Stomach (tissue), 19 donors: ENCODE data around the gene ARV1. TPM values are rescaled to one million over a fixed set of nuclear protein-coding genes. Genes with fewer than 3 reads are reported as not detected.
A peak's percentile ranks its signal among the peaks of the same experiment; 100 is the strongest.

Experiments
- DNase-seq, 2 donors: peaks; one replicate each; pipeline versions ENCODE4 v3.0.0 to v3.0.0-alpha.2; 2013 to 2019
- H3K27ac ChIP-seq, 5 donors: fragments of 200-600 bp in 4 of 5; sonication (generic) in 4 of 5; one replicate each; pipeline ENCODE4 v1.5.1; 2013 to 2019; ENCODE audit warnings: mild to moderate bottlenecking in 1 of 5, moderate library complexity in 1 of 5
- H3K27me3 ChIP-seq, 3 donors: fragments of 200-600 bp; sonication (generic); one replicate each; pipeline ENCODE4 v1.5.1; 2017 to 2019; ENCODE audit warnings: mixed run types in 1 of 3
- H3K36me3 ChIP-seq, 4 donors: fragments of 200-600 bp; sonication (generic); 1 replicate in 3 of 4; 2 replicates in 1 of 4; pipeline ENCODE4 v1.5.1; 2016 to 2019
- H3K4me1 ChIP-seq, 4 donors: fragments of 200-600 bp; sonication (generic); one replicate each; pipeline ENCODE4 v1.5.1; 2016 to 2019
- H3K4me3 ChIP-seq, 4 donors: fragments of 200-600 bp; sonication (generic) in 3 of 4; one replicate each; pipeline ENCODE4 v1.5.1; 2016 to 2019; ENCODE audit warnings: mild to moderate bottlenecking in 1 of 4
- H3K9me3 ChIP-seq, 4 donors: fragments of 200-600 bp; sonication (generic); one replicate each; pipeline ENCODE4 v1.5.1; 2016 to 2019
- EP300 ChIP-seq: sonication (generic); formaldehyde crosslinking; IDR thresholded peaks from one replicate; pipeline ENCODE4 v1.6.1; 2017; ENCODE audit warnings: antibody characterized with exemption
- POLR2A ChIP-seq, 4 donors: fragments of 450-650 bp; IDR thresholded peaks; one replicate each; pipeline ENCODE4 v1.6.1; 2016; ENCODE audit warnings: antibody characterized with exemption in 4 of 4, control low read depth in 2 of 4, mild to moderate bottlenecking in 1 of 4, moderate library complexity in 1 of 4
- POLR2AphosphoS5 ChIP-seq, 3 donors: sonication (generic); formaldehyde crosslinking; IDR thresholded peaks; one replicate each; pipeline ENCODE4 v1.6.1; 2016; ENCODE audit warnings: antibody characterized with exemption in 3 of 3
- WGBS, 5 donors: extraction: QIAGEN DNeasy Blood & Tissue Kit in 3 of 5; methylation state at CpG; one replicate each; pipeline versions ENCODE4 v1.1.5 to v1.1.7; 2013 to 2018; 5-methylcytosine and 5-hydroxymethylcytosine counted together
- intact Hi-C: fragments of 100-400 bp; cut with DNase I; formaldehyde crosslinking; loops from one replicate; pipeline ENCODE4 v1.15.1; 2023; ENCODE audit warnings: low total_unique reads
- long read RNA-seq, 10 donors: transcript quantifications; one replicate each; lab custom pipeline, GENCODE V29; 2026
- polyA plus RNA-seq, 3 donors: library from polyadenylated mRNA; stranded (reverse); fragments of 200-250 nt; gene quantifications; one replicate each; pipeline ENCODE4 v1.2.3, GENCODE V29; 2013
- total RNA-seq, 5 donors: library from RNA; depleted of rRNA; stranded (reverse); fragments of >200 nt; gene quantifications; one replicate each; pipeline versions ENCODE4 v1.1.0 to v1.2.3, GENCODE V29; 2014 to 2016
- TF ChIP-seq, protein P1 (sequence below), 7 experiments: fragments of 450-650 bp in 4 of 7; fragments of 200-600 bp in 3 of 7; sonication (generic) in 3 of 7; IDR thresholded peaks; one replicate each; pipeline ENCODE4 v1.5.1; 2016 to 2019; ENCODE audit warnings: antibody characterized with exemption in 7 of 7, control low read depth in 2 of 7, mild to moderate bottlenecking in 1 of 7
- donor health status: healthy with polysubstance abuse.
- donor health status: Bipolar disorder and iron deficiency.
- donor health status: healthy.

Gene ARV1
- total RNA-seq (10 to 100 TPM; 11.0 to 29.8 (median 13.9) TPM), polyA plus RNA-seq (10 to 100 TPM; 18.7 to 38.8 (median 18.9) TPM)
- long read RNA-seq, donor 1, partial matches to known transcripts: 0 of 3 reads
- long read RNA-seq, donor 1, other reads (novel, unspliced or antisense): 0 of 3 reads
- long read RNA-seq, donor 2, transcript ARV1-201 (6 exons, 1,335 nt): major isoform, 7 of 8 reads
- long read RNA-seq, donor 2, partial matches to known transcripts: 0 of 8 reads
- long read RNA-seq, donor 2, other reads (novel, unspliced or antisense): 0 of 8 reads
- long read RNA-seq, donor 3, transcript ARV1-201 (6 exons, 1,335 nt): major isoform, 6 of 6 reads
- long read RNA-seq, donor 3, partial matches to known transcripts: 0 of 6 reads
- long read RNA-seq, donor 3, other reads (novel, unspliced or antisense): 0 of 6 reads
- long read RNA-seq, donor 4: 0 reads
- long read RNA-seq, donor 5, partial matches to known transcripts: 0 of 4 reads
- long read RNA-seq, donor 5, other reads (novel, unspliced or antisense): 0 of 4 reads
- long read RNA-seq, donor 6: 0 reads
- long read RNA-seq, donor 7, transcript ARV1-201 (6 exons, 1,335 nt): major isoform, 5 of 6 reads
- long read RNA-seq, donor 7, partial matches to known transcripts: 0 of 6 reads
- long read RNA-seq, donor 7, other reads (novel, unspliced or antisense): 0 of 6 reads
- long read RNA-seq, donor 8, transcript ARV1-201 (6 exons, 1,335 nt): major isoform, 7 of 8 reads
- long read RNA-seq, donor 8, partial matches to known transcripts: 0 of 8 reads
- long read RNA-seq, donor 8, other reads (novel, unspliced or antisense): 0 of 8 reads
- long read RNA-seq, donor 9, partial matches to known transcripts: 0 of 13 reads
- long read RNA-seq, donor 9, other reads (novel, unspliced or antisense): 9 of 13 reads
- long read RNA-seq, donor 10, partial matches to known transcripts: 0 of 2 reads
- long read RNA-seq, donor 10, other reads (novel, unspliced or antisense): 0 of 2 reads

DNA sequence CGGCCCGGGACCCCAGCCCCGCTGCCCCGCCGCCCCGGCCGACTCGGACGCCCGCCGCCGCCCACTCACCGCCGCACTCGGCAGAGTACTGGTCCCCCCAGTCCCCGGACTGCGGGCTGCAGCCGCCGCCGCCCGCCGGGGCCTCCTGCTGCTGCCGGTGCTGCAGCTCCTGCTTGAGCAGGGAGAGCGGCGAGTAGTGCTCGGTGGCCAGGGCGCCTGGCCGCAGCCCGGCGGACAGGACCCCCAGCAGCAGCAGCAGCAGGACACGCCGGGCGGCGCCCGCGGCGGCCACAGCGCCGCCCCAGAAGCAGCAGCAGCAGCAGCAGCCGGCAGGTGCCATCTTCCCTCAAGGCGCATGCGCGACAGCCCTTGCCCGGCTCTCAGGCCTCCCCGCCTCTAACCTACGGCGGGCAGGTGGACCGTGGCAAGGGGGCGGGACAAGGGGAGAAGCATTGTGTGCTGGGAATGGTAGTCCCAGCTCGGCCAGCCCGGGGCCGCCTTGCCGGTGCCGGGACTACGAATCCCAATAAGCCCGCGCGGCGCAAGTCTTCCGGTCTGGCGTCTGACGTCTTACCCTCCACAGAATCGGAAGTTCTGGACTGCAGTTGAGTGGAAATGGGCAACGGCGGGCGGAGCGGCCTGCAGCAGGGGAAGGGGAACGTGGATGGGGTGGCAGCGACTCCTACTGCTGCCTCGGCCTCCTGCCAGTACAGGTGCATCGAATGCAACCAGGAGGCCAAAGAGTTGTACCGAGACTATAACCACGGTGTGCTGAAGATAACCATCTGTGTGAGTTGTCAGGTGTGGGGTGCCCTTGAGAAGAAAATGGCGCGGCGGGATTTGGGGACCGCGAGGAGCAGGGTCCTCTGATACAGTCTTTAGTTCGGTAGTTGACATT, at the start of gene ARV1, which contains the start of gene TTC13:
Gene ARV1 (plus strand): TSS at position 604 of the 898 bp plus-strand sequence. CDS start 12 bp downstream, at position 616.
Gene TTC13 (minus strand): TSS at position 371 of the 898 bp plus-strand sequence. CDS start 31 bp downstream, at position 340.
- Histone ChIP-seq H3K9me3 (no peaks in the 10 kb centered on the region), H3K4me3 (peak within 1 kb of the TSS; percentile 86 to 97 (median 90)), H3K36me3 (peaks cover 0 to 24% (median 12%) of the 10 kb centered on the region in 4 donors), H3K27ac (peak within 1 kb of the TSS; percentile 78 to 92 (median 85)), H3K4me1 (peaks cover 6 to 41% (median 37%) of the 10 kb centered on the region in 4 donors), H3K27me3 (no peaks in the 10 kb centered on the region)
- intact Hi-C loops: no loop called here
- 0 to 1% (median 0%) methylated on average over 17 to 79 of the region's 79 CpGs for WGBS, 5 donors
- peak; percentile 99 for DNase-seq
- TF ChIP-seq POLR2AphosphoS5 (IDR thresholded peaks at IDR 0.05) (peak; percentile 63 to 93 (median 90)), POLR2A (IDR thresholded peaks at IDR 0.05) (peak in 2 of 4 donors; percentile 24 to 61), EP300 (no peak)
- TF ChIP-seq, protein P1, sequence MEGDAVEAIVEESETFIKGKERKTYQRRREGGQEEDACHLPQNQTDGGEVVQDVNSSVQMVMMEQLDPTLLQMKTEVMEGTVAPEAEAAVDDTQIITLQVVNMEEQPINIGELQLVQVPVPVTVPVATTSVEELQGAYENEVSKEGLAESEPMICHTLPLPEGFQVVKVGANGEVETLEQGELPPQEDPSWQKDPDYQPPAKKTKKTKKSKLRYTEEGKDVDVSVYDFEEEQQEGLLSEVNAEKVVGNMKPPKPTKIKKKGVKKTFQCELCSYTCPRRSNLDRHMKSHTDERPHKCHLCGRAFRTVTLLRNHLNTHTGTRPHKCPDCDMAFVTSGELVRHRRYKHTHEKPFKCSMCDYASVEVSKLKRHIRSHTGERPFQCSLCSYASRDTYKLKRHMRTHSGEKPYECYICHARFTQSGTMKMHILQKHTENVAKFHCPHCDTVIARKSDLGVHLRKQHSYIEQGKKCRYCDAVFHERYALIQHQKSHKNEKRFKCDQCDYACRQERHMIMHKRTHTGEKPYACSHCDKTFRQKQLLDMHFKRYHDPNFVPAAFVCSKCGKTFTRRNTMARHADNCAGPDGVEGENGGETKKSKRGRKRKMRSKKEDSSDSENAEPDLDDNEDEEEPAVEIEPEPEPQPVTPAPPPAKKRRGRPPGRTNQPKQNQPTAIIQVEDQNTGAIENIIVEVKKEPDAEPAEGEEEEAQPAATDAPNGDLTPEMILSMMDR (IDR thresholded peaks at IDR 0.05): peak in 4 of 7 experiments; percentile 10 to 69 (median 40)

DNA sequence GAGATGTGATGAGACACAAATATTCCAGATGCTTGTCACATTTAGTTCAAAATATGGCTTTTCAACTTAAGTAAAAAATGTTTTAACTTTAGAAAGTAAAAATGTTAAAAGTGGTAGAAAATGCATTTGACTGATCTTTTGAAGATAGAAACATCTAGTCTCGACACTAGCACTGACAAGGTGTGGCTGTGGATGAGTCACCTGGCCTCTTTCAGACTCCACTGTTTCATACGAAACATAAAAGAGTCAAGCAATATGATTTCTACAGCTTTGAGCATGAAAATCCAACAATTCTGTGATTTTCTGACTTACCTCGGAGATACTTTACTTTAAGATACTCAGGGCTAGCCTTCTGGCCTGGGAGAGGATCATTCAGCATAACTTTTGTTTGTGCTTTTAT, 47.9 kb upstream of the ARV1 start:
- Histone ChIP-seq H3K4me1 (peaks cover 0 to 6% (median 0%) of the 10 kb centered on the region in 4 donors), H3K27ac (no peak overlapping the region), H3K4me3 (no peak overlapping the region), H3K9me3 (no peaks in the 10 kb centered on the region), H3K36me3 (peaks cover 26 to 81% (median 78%) of the 10 kb centered on the region in 4 donors), H3K27me3 (no peaks in the 10 kb centered on the region)
- DNase-seq: no peak
- TF ChIP-seq POLR2A (IDR thresholded peaks at IDR 0.05) (no peak), EP300 (no peak), POLR2AphosphoS5 (IDR thresholded peaks at IDR 0.05) (no peak)
- TF ChIP-seq, protein P1 (IDR thresholded peaks at IDR 0.05): no peak
- intact Hi-C loops: no loop called here
- WGBS, 5 donors: 83 to 95% (median 88%) methylated on average over 3 of the region's 3 CpGs

DNA sequence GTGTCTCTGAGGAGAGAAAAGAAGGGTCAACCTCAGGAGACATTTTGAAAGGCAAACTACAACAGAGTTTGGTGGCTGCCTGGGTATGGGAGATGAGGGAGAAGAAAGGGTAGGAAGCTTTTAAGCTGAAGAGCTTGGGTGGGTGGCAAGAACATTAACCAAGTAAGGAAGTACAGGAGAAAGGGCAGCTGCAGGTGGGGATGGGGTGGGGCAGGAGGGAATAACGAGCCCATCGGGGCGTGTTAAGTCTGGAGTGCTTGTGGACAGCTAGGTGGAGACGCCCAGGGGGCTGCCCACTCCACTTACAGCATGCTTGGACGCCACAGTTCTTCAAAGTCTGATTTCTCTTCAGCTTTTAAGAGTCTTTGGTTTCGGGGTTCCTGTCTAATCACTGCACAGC, 43.0 kb upstream of the ARV1 start:
- H3K9me3 ChIP-seq: no peaks in the 10 kb centered on the region
- intact Hi-C loops: no loop called here
- H3K4me1 ChIP-seq: peaks cover 11 to 41% (median 29%) of the 10 kb centered on the region in 4 donors
- TF ChIP-seq POLR2AphosphoS5 (IDR thresholded peaks at IDR 0.05) (no peak), POLR2A (IDR thresholded peaks at IDR 0.05) (no peak), EP300 (no peak)
- TF ChIP-seq, protein P1 (IDR thresholded peaks at IDR 0.05): no peak
- no peak for DNase-seq
- no peak overlapping the region for H3K27ac ChIP-seq
- 82 to 96% (median 88%) methylated on average over 6 of the region's 6 CpGs for WGBS, 5 donors
- H3K27me3 ChIP-seq: no peaks in the 10 kb centered on the region
- H3K4me3 ChIP-seq: no peak overlapping the region
- peaks cover 4 to 42% (median 39%) of the 10 kb centered on the region in 4 donors for H3K36me3 ChIP-seq
